ENCODE data around the gene DOCK10.

DOCK10 gene

GRCh38 chr2:224734949-224735348 is 307.3 kb downstream of the DOCK10 start:
- H3K4me3 ChIP-seq (ENCODE audit: low read length) = no peak overlapping the region
- TF ChIP-seq CTCF (conservative IDR thresholded peaks at IDR 0.05; ENCODE audit: low read length) = no peak

GRCh38 chr2:224731665-224732064 is 310.6 kb downstream of the DOCK10 start:
- no peak overlapping the region for H3K4me3 ChIP-seq (ENCODE audit: low read length)
- no peak for TF ChIP-seq CTCF (conservative IDR thresholded peaks at IDR 0.05; ENCODE audit: low read length)
- DNase-seq (ENCODE audit: low read depth) = no peak

More at GRCh38 chr2:224734949-224735348, 307.3 kb downstream of the DOCK10 start:
- DNase-seq (ENCODE audit: low read depth) = no peak

GRCh38 chr2:224729435-224729834 is 312.8 kb downstream of the DOCK10 start:
- DNase-seq (ENCODE audit: low read depth) = no peak
- no peak for TF ChIP-seq CTCF (conservative IDR thresholded peaks at IDR 0.05; ENCODE audit: low read length)
- H3K4me3 ChIP-seq (ENCODE audit: low read length) = no peak overlapping the region

- TF ChIP-seq CTCF (conservative IDR thresholded peaks at IDR 0.05; ENCODE audit: low read length) = no peak
- no peak overlapping the region for H3K4me3 ChIP-seq (ENCODE audit: low read length)
- DNase-seq (ENCODE audit: low read depth) = peak; percentile 24
Observed at GRCh38 chr2:224724331-224724730, 317.9 kb downstream of the DOCK10 start.

- H3K4me3 ChIP-seq (ENCODE audit: low read length) = no peak overlapping the region
- no peak for TF ChIP-seq CTCF (conservative IDR thresholded peaks at IDR 0.05; ENCODE audit: low read length)
- peak; percentile 60 for DNase-seq (ENCODE audit: low read depth)
Observed at GRCh38 chr2:224723586-224724217, 318.6 kb downstream of the DOCK10 start.

GRCh38 chr2:224722770-224723169 is 319.5 kb downstream of the DOCK10 start:
- no peak for TF ChIP-seq CTCF (conservative IDR thresholded peaks at IDR 0.05; ENCODE audit: low read length)
- no peak for DNase-seq (ENCODE audit: low read depth)
- no peak overlapping the region for H3K4me3 ChIP-seq (ENCODE audit: low read length)

- TF ChIP-seq CTCF (conservative IDR thresholded peaks at IDR 0.05; ENCODE audit: low read length) = no peak
- DNase-seq (ENCODE audit: low read depth) = peak; percentile 51
- H3K4me3 ChIP-seq (ENCODE audit: low read length) = no peak overlapping the region
Observed at GRCh38 chr2:224722250-224722649, 320.0 kb downstream of the DOCK10 start.
